GM20431 (cell line): ENCODE results near the gene NFATC1.

Source experiments
- in situ Hi-C: fragments of 300-500 bp; cut with MseI, MboI; formaldehyde crosslinking; loops from one replicate; pipeline ENCODE4 v1.15.0; 2020; ENCODE audit warnings: low sequenced_read_pairs; ENCODE audit not compliant: unreplicated experiment

The NFATC1 gene

GRCh38 chr18:79525556-79526467 is 130.1 kb downstream of the NFATC1 start:
- in situ Hi-C loops: no loop called here

- in situ Hi-C loops: no loop called here
These were observed 131.0 kb downstream of the NFATC1 start for GRCh38 chr18:79526468-79527460.

GRCh38 chr18:79527656-79528315 is 132.1 kb downstream of the NFATC1 start:
- in situ Hi-C loops: no loop called here

GRCh38 chr18:79528316-79528695 is 132.6 kb downstream of the NFATC1 start:
- in situ Hi-C loops: no loop called here

- in situ Hi-C loops: no loop called here
These were observed 133.1 kb downstream of the NFATC1 start for GRCh38 chr18:79528846-79529245.

GRCh38 chr18:79529296-79529695 is 133.6 kb downstream of the NFATC1 start:
- in situ Hi-C loops: no loop called here

- in situ Hi-C loops: loop anchor here (5.0 kb wide), 1 partner anchor 153 kb away; no protein-coding TSS in a partner anchor
These were observed 134.3 kb downstream of the NFATC1 start for GRCh38 chr18:79529991-79530390.

- in situ Hi-C loops: loop anchor here (5.0 kb wide), 1 partner anchor 154 kb away; no protein-coding TSS in a partner anchor
These were observed 135.1 kb downstream of the NFATC1 start for GRCh38 chr18:79530821-79531220.

GRCh38 chr18:79531386-79531785 is 135.7 kb downstream of the NFATC1 start:
- in situ Hi-C loops: loop anchor here (5.0 kb wide), 1 partner anchor 154 kb away; no protein-coding TSS in a partner anchor

GRCh38 chr18:79531926-79532312 is 136.2 kb downstream of the NFATC1 start:
- in situ Hi-C loops: loop anchor here (5.0 kb wide), 1 partner anchor 155 kb away; no protein-coding TSS in a partner anchor

GRCh38 chr18:79532313-79533007 is 136.7 kb downstream of the NFATC1 start:
- in situ Hi-C loops: loop anchor here (5.0 kb wide), 1 partner anchor 155 kb away; no protein-coding TSS in a partner anchor

- in situ Hi-C loops: loop anchor here (5.0 kb wide), 1 partner anchor 156 kb away; no protein-coding TSS in a partner anchor
These were observed 137.4 kb downstream of the NFATC1 start for GRCh38 chr18:79533146-79533545.

GRCh38 chr18:79533591-79533990 is 137.9 kb downstream of the NFATC1 start:
- in situ Hi-C loops: loop anchor here (5.0 kb wide), 1 partner anchor 156 kb away; no protein-coding TSS in a partner anchor

GRCh38 chr18:79534356-79534755 is 138.6 kb downstream of the NFATC1 start:
- in situ Hi-C loops: loop anchor here (5.0 kb wide), 1 partner anchor 157 kb away; no protein-coding TSS in a partner anchor

- in situ Hi-C loops: no loop called here
These were observed 142.0 kb downstream of the NFATC1 start for GRCh38 chr18:79537758-79538157.

- in situ Hi-C loops: no loop called here
These were observed 142.9 kb downstream of the NFATC1 start for GRCh38 chr18:79538635-79539034.

- in situ Hi-C loops: no loop called here
These were observed 144.6 kb downstream of the NFATC1 start for GRCh38 chr18:79540161-79540903.

GRCh38 chr18:79540904-79541282 is 145.2 kb downstream of the NFATC1 start:
- in situ Hi-C loops: no loop called here
